Prostate gland (tissue), 2 donors: ENCODE measurements around the gene C12orf75.

Experiments
- POLR2A ChIP-seq: fragments of 450-650 bp; IDR thresholded peaks from one replicate; pipeline ENCODE4 v1.6.1; 2016; ENCODE audit warnings: antibody characterized with exemption, mild to moderate bottlenecking
- POLR2AphosphoS5 ChIP-seq: sonication (generic); formaldehyde crosslinking; IDR thresholded peaks from one replicate; pipeline ENCODE4 v1.6.1; 2017; ENCODE audit warnings: antibody characterized with exemption
- TF ChIP-seq, protein P1 (sequence below), 4 experiments: fragments of 200-600 bp in 2 of 4; fragments of 450-650 bp in 2 of 4; sonication (generic) in 2 of 4; IDR thresholded peaks; 1 replicate in 3 of 4; 2 replicates in 1 of 4; pipeline ENCODE4 v1.5.1; 2016 to 2019; ENCODE audit warnings: antibody characterized with exemption in 4 of 4, mild to moderate bottlenecking in 2 of 4, moderate library complexity in 2 of 4

GRCh38 chr12:105348142-105348541 lies 17.7 kb downstream of the C12orf75 start:
- TF ChIP-seq, protein P1, sequence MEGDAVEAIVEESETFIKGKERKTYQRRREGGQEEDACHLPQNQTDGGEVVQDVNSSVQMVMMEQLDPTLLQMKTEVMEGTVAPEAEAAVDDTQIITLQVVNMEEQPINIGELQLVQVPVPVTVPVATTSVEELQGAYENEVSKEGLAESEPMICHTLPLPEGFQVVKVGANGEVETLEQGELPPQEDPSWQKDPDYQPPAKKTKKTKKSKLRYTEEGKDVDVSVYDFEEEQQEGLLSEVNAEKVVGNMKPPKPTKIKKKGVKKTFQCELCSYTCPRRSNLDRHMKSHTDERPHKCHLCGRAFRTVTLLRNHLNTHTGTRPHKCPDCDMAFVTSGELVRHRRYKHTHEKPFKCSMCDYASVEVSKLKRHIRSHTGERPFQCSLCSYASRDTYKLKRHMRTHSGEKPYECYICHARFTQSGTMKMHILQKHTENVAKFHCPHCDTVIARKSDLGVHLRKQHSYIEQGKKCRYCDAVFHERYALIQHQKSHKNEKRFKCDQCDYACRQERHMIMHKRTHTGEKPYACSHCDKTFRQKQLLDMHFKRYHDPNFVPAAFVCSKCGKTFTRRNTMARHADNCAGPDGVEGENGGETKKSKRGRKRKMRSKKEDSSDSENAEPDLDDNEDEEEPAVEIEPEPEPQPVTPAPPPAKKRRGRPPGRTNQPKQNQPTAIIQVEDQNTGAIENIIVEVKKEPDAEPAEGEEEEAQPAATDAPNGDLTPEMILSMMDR (IDR thresholded peaks at IDR 0.05): no peak
- TF ChIP-seq POLR2AphosphoS5 (no peak), POLR2A (no peak)
